ENCODE results near the gene GALNTL6. TPM values are rescaled to one million over a fixed set of nuclear protein-coding genes. Genes with fewer than 3 reads are reported as not detected.
A peak's percentile ranks its signal among the peaks of the same experiment; 100 is the strongest.
"Not testable (repeated sequence)": the region's sequence is repeated elsewhere in the genome, so short reads cannot be mapped to it uniquely, and the experiment has no call there.

Gene GALNTL6
- total and polyA plus RNA-seq, 4 donors, result 0.08 to 0.09 (median 0.09) TPM; not detected in 1

DNA sequence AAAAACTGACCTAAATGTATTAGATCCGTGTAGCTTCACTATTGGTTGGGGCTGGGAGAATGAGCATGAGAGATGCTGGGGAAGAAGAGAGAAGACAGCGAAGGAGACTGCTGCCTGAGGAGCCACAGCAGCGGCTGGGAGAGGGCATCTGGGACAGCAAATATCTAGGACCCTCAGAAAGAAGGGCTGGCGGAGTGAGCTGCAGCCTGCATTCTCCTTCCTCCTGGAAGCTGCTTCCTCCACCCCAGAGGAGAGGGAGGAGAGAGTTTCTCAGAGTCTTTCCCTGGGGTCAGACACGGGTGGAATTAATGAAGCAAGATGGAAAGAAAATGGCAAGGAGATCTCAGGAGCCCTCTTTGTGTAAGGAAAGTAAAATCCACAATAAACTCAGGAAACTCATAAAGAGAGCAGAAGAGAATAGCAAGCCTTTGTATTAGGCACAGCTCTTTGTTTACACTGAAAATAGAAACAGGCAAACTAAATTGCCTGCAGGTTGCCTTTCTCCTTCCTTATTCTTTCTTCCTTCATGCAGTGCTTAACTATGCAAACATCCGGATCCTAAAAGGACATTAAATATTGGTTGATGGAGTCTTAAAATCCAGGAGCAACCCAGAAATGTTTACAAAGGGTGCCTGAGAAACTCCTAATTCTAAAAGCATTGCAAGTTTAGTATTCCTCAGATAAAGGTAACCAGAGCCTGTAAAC lies 1225.1 kb downstream of the GALNTL6 start:
- Histone ChIP-seq H3K36me3 (ENCODE audit: control insufficient read depth in 4 of 4, insufficient read depth in 4 of 4, low read length in 4 of 4) (no peaks in the 10 kb centered on the region), H3K27me3 (ENCODE audit: control insufficient read depth in 3 of 3, insufficient read depth in 3 of 3, low read length in 2 of 3) (no peaks in the 10 kb centered on the region), H3K9ac (ENCODE audit: insufficient read depth in 1 of 2, low read length in 2 of 2) (no peak overlapping the region), H3K4me1 (ENCODE audit: control insufficient read depth in 5 of 5, insufficient read depth in 5 of 5, low read length in 5 of 5) (peaks cover 0 to 17% (median 6%) of the 10 kb centered on the region in 5 donors), H3K27ac (ENCODE audit: low read depth in 1 of 2, low read length in 1 of 2) (no peak overlapping the region), H3K4me3 (no peak overlapping the region), H3K9me3 (ENCODE audit: control insufficient read depth in 4 of 4, insufficient read depth in 3 of 4, low read length in 3 of 4) (no peaks in the 10 kb centered on the region)
- ATAC-seq (ENCODE audit: insufficient read depth, low FRiP score), result no peak
- 69 to 75% methylated on average over 6 of the region's 6 CpGs for WGBS, 2 donors
- DNase-seq, result no peak
- TF ChIP-seq, protein P1, sequence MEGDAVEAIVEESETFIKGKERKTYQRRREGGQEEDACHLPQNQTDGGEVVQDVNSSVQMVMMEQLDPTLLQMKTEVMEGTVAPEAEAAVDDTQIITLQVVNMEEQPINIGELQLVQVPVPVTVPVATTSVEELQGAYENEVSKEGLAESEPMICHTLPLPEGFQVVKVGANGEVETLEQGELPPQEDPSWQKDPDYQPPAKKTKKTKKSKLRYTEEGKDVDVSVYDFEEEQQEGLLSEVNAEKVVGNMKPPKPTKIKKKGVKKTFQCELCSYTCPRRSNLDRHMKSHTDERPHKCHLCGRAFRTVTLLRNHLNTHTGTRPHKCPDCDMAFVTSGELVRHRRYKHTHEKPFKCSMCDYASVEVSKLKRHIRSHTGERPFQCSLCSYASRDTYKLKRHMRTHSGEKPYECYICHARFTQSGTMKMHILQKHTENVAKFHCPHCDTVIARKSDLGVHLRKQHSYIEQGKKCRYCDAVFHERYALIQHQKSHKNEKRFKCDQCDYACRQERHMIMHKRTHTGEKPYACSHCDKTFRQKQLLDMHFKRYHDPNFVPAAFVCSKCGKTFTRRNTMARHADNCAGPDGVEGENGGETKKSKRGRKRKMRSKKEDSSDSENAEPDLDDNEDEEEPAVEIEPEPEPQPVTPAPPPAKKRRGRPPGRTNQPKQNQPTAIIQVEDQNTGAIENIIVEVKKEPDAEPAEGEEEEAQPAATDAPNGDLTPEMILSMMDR (IDR thresholded peaks at IDR 0.05; ENCODE audit: control extremely low read depth, extremely low read depth), result no peak

DNA sequence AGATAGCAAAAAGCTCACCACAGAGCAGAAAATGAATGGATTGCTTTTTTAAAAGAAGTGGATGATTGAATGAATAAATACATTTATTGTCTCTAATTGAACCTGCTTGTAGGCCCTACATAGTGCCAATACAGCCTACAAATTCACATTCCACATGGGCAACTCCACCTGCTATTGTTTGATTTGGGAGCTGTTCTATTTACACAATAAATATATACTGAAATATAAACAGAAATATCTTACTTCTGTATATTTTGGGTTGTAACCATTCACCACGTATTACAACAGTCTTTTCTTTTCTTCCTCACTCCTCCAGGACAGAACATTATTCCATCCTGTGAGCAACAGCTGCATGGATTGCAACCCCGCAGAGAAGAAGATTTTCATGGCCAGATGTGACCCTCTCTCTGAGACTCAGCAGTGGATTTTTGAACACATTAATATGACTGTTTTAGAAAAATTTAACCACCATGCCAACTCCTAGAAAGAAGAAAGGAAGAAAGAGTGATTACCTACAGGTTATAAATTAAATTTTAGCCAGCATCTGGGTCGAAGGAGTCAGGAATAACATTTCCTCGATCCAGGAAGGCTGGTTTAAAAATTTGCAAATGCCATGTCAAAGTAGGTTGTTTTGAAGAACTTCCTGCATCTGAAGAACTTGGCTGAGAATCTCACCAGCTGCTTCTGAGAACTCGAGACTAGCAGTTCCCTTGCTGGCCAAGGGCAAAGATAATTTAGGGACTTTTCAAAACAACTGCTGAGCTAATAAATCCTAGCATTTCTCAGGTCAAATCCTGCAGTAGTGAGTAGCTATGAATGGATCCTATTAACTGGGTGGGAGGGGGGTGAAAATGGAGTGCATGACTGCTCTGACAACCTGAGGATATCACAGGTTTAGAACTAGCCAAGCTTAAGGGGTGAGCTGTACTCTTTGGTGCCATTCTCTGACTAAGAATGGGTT lies 1226.7 kb downstream of the GALNTL6 start:
- H3K27ac ChIP-seq (ENCODE audit: low read depth in 1 of 2, low read length in 1 of 2), result no peak overlapping the region
- TF ChIP-seq, protein P1 (IDR thresholded peaks at IDR 0.05; ENCODE audit: control extremely low read depth, extremely low read depth), result no peak
- H3K9ac ChIP-seq (ENCODE audit: insufficient read depth in 1 of 2, low read length in 2 of 2), result peak overlapping the region in 1 of 2 donors; percentile 28
- no peaks in the 10 kb centered on the region for H3K9me3 ChIP-seq (ENCODE audit: control insufficient read depth in 4 of 4, insufficient read depth in 3 of 4, low read length in 3 of 4)
- DNase-seq, result peak in 2 of 3 donors; percentile 47 to 73
- H3K4me1 ChIP-seq (ENCODE audit: control insufficient read depth in 5 of 5, insufficient read depth in 5 of 5, low read length in 5 of 5), result peaks cover 0 to 17% (median 6%) of the 10 kb centered on the region in 5 donors
- H3K4me3 ChIP-seq, result no peak overlapping the region
- H3K36me3 ChIP-seq (ENCODE audit: control insufficient read depth in 4 of 4, insufficient read depth in 4 of 4, low read length in 4 of 4), result no peaks in the 10 kb centered on the region
- WGBS, 2 donors, result 10% methylated on average over 5 of the region's 5 CpGs
- no peaks in the 10 kb centered on the region for H3K27me3 ChIP-seq (ENCODE audit: control insufficient read depth in 3 of 3, insufficient read depth in 3 of 3, low read length in 2 of 3)
- ATAC-seq (ENCODE audit: insufficient read depth, low FRiP score), result peak; percentile 51

- WGBS, 2 donors, result 97 to 98% methylated on average over 1 of the region's 1 CpG
- no peak for ATAC-seq (ENCODE audit: insufficient read depth, low FRiP score)
- Histone ChIP-seq H3K4me1 (ENCODE audit: control insufficient read depth in 5 of 5, insufficient read depth in 5 of 5, low read length in 5 of 5) (peaks cover 0 to 17% (median 6%) of the 10 kb centered on the region in 5 donors), H3K9ac (ENCODE audit: insufficient read depth in 1 of 2, low read length in 2 of 2) (no peak overlapping the region), H3K9me3 (ENCODE audit: control insufficient read depth in 4 of 4, insufficient read depth in 3 of 4, low read length in 3 of 4) (no peaks in the 10 kb centered on the region), H3K27me3 (ENCODE audit: control insufficient read depth in 3 of 3, insufficient read depth in 3 of 3, low read length in 2 of 3) (no peaks in the 10 kb centered on the region), H3K27ac (ENCODE audit: low read depth in 1 of 2, low read length in 1 of 2) (no peak overlapping the region), H3K4me3 (no peak overlapping the region), H3K36me3 (ENCODE audit: control insufficient read depth in 4 of 4, insufficient read depth in 4 of 4, low read length in 4 of 4) (no peaks in the 10 kb centered on the region)
- TF ChIP-seq, protein P1 (IDR thresholded peaks at IDR 0.05; ENCODE audit: control extremely low read depth, extremely low read depth), result no peak
- no peak for DNase-seq
Observed at GRCh38 chr4:173041482-173041881, 1228.3 kb downstream of the GALNTL6 start.

- not testable (repeated sequence) for H3K4me3 ChIP-seq; ATAC-seq (ENCODE audit: insufficient read depth, low FRiP score); H3K36me3 ChIP-seq (ENCODE audit: control insufficient read depth in 4 of 4, insufficient read depth in 4 of 4, low read length in 4 of 4); DNase-seq; H3K9ac ChIP-seq (ENCODE audit: insufficient read depth in 1 of 2, low read length in 2 of 2); H3K27me3 ChIP-seq (ENCODE audit: control insufficient read depth in 3 of 3, insufficient read depth in 3 of 3, low read length in 2 of 3); H3K9me3 ChIP-seq (ENCODE audit: control insufficient read depth in 4 of 4, insufficient read depth in 3 of 4, low read length in 3 of 4); H3K27ac ChIP-seq (ENCODE audit: low read depth in 1 of 2, low read length in 1 of 2)
- WGBS, 2 donors, result 91 to 96% methylated on average over 1 of the region's 1 CpG
- peaks cover 0 to 17% (median 6%) of the 10 kb centered on the region in 5 donors for H3K4me1 ChIP-seq (ENCODE audit: control insufficient read depth in 5 of 5, insufficient read depth in 5 of 5, low read length in 5 of 5)
Observed at GRCh38 chr4:173042139-173042538, 1228.9 kb downstream of the GALNTL6 start.
